Measurements from ENCODE around the gene LGALS3BP.

The LGALS3BP gene

GRCh38 chr17:79011451-79012147 lies 31.9 kb upstream of the LGALS3BP start:
- DNase-seq (ENCODE audit: low read depth), result peak; percentile 77
- TF ChIP-seq CTCF (IDR thresholded peaks at IDR 0.05; ENCODE audit: low read length, missing control alignments), result no peak
- H3K4me3 ChIP-seq (replicated peaks; ENCODE audit: low read depth, low read length), result no peak overlapping the region

GRCh38 chr17:79010304-79010646 lies 30.6 kb upstream of the LGALS3BP start:
- H3K4me3 ChIP-seq (replicated peaks; ENCODE audit: low read depth, low read length), result peak overlapping the region; percentile 97
- DNase-seq (ENCODE audit: low read depth), result no peak
- no peak for TF ChIP-seq CTCF (IDR thresholded peaks at IDR 0.05; ENCODE audit: low read length, missing control alignments)

GRCh38 chr17:79009397-79010303 lies 29.9 kb upstream of the LGALS3BP start, which contains the start of gene CANT1:
Gene CANT1 (minus strand): TSS chr17:79009764. CDS start chr17:78997622, 12,142 bp downstream.
- TF ChIP-seq CTCF (IDR thresholded peaks at IDR 0.05; ENCODE audit: low read length, missing control alignments), result no peak
- peak within 1 kb of the TSS; percentile 97 for H3K4me3 ChIP-seq (replicated peaks; ENCODE audit: low read depth, low read length)
- peak; percentile 87 for DNase-seq (ENCODE audit: low read depth)

- H3K4me3 ChIP-seq (replicated peaks; ENCODE audit: low read depth, low read length), result peak overlapping the region; percentile 97
- TF ChIP-seq CTCF (IDR thresholded peaks at IDR 0.05; ENCODE audit: low read length, missing control alignments), result no peak
- no peak for DNase-seq (ENCODE audit: low read depth)
Measured at GRCh38 chr17:79008666-79009387, 29.1 kb upstream of the LGALS3BP start.

- TF ChIP-seq CTCF (IDR thresholded peaks at IDR 0.05; ENCODE audit: low read length, missing control alignments), result no peak
- no peak for DNase-seq (ENCODE audit: low read depth)
- peak overlapping the region; percentile 97 for H3K4me3 ChIP-seq (replicated peaks; ENCODE audit: low read depth, low read length)
Measured at GRCh38 chr17:79007504-79008381, 28.0 kb upstream of the LGALS3BP start.
